NCI-H2196 (cell line): ENCODE data around the gene MAP4K4.

ENCODE experiments used
- DNase-seq: peaks from one replicate; lab custom pipeline; 2025; ENCODE audit not compliant: unreplicated experiment; lab: John Stamatoyannopoulos, UW

MAP4K4 gene

GRCh38 chr2:101692041-101692440 lies 5.5 kb upstream of the MAP4K4 start:
- DNase-seq: no peak

- no peak for DNase-seq
Measured at GRCh38 chr2:101692766-101693165, 4.7 kb upstream of the MAP4K4 start.

GRCh38 chr2:101693991-101694588 lies 3.4 kb upstream of the MAP4K4 start:
- no peak for DNase-seq

- DNase-seq: peak; percentile 17
Measured at GRCh38 chr2:101696272-101697123, 1.0 kb upstream of the MAP4K4 start.

GRCh38 chr2:101698014-101698843 lies 722 bp downstream of the MAP4K4 start:
- no peak for DNase-seq

- no peak for DNase-seq
Measured at GRCh38 chr2:101698844-101699754, 1.6 kb downstream of the MAP4K4 start.

- DNase-seq: no peak
Measured at GRCh38 chr2:101699755-101700461, 2.4 kb downstream of the MAP4K4 start.

- DNase-seq: no peak
Measured at GRCh38 chr2:101704046-101704466, 6.5 kb downstream of the MAP4K4 start.

- DNase-seq: no peak
Measured at GRCh38 chr2:101704816-101705578, 7.5 kb downstream of the MAP4K4 start.

- DNase-seq: no peak
Measured at GRCh38 chr2:101706121-101706818, 8.8 kb downstream of the MAP4K4 start.

- no peak for DNase-seq
Measured at GRCh38 chr2:101706819-101707177, 9.3 kb downstream of the MAP4K4 start.

GRCh38 chr2:101710036-101710435 lies 12.5 kb downstream of the MAP4K4 start:
- no peak for DNase-seq

GRCh38 chr2:101710471-101711318 lies 13.2 kb downstream of the MAP4K4 start:
- DNase-seq: no peak

GRCh38 chr2:101714118-101714517 lies 16.6 kb downstream of the MAP4K4 start:
- no peak for DNase-seq

GRCh38 chr2:101717071-101717845 lies 19.8 kb downstream of the MAP4K4 start:
- no peak for DNase-seq

GRCh38 chr2:101718479-101718878 lies 21.0 kb downstream of the MAP4K4 start:
- no peak for DNase-seq

- no peak for DNase-seq
Measured at GRCh38 chr2:101718993-101719571, 21.6 kb downstream of the MAP4K4 start.
